Bronchial epithelial cell (primary cell): ENCODE measurements around the gene SEPTIN1. TPM values are rescaled to one million over a fixed set of nuclear protein-coding genes. Genes with fewer than 3 reads are reported as not detected.

Experiments used
- DNase-seq: peaks from one replicate; pipeline ENCODE4 v3.0.0-alpha.2; 2010; ENCODE audit warnings: low read depth
- FAIRE-seq: peaks from 2 replicates; lab custom pipeline; 2011; peaks lifted over from hg19 to GRCh38; lab: Jason Lieb, UNC
- H3K27me3 ChIP-seq: 2 replicates; pipeline ENCODE4 v1.5.1; 2011; ENCODE audit warnings: low read length; ENCODE audit not compliant: control insufficient read depth, insufficient read depth
- H3K36me3 ChIP-seq: 2 replicates; pipeline ENCODE4 v1.5.1; 2011; ENCODE audit warnings: low read length; ENCODE audit not compliant: control insufficient read depth, insufficient read depth
- H3K4me3 ChIP-seq: 2 replicates; pipeline ENCODE4 v1.5.1; 2011; ENCODE audit warnings: mild to moderate bottlenecking, low read depth, low read length, control low read depth
- total RNA-seq: library from RNA; depleted of rRNA; stranded (reverse); fragments of >200 nt; gene quantifications from 2 replicates; pipeline ENCODE4 v1.2.1, GENCODE V29; 2014
- TF ChIP-seq, protein P1 (sequence below): IDR thresholded peaks from 2 replicates; pipeline ENCODE4 v1.5.1; 2011; ENCODE audit warnings: mild to moderate bottlenecking, moderate library complexity, low read length, control low read depth, inconsistent platforms; ENCODE audit not compliant: insufficient read depth, severe bottlenecking

The SEPTIN1 gene
- total RNA-seq, 1 donor from 2014 or later: under 0.01 TPM

DNA sequence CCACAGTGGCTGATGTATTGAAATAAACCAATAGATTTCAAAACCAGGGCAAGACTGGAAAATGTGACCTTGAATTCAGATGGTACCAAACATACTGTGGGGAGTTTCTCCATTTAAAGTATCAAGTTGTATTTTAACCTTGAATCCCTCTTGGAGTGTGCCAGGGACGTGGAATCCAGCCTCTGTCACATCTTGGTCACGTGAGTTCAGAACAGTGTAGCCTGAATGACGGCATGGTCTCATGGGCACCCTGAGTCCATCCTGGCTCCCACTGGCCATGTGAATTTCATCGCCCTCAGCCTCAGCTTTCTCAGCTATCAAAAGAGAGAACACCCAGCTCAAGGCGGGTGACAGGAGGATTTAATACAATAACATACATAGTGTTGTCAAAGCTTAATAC is 31.8 kb upstream of the SEPTIN1 start:
- Histone ChIP-seq H3K36me3 (peaks cover 3% of the 10 kb centered on the region), H3K4me3 (no peak overlapping the region), H3K27me3 (no peaks in the 10 kb centered on the region)
- FAIRE-seq (no peak), DNase-seq (no peak)
- TF ChIP-seq, protein P1, sequence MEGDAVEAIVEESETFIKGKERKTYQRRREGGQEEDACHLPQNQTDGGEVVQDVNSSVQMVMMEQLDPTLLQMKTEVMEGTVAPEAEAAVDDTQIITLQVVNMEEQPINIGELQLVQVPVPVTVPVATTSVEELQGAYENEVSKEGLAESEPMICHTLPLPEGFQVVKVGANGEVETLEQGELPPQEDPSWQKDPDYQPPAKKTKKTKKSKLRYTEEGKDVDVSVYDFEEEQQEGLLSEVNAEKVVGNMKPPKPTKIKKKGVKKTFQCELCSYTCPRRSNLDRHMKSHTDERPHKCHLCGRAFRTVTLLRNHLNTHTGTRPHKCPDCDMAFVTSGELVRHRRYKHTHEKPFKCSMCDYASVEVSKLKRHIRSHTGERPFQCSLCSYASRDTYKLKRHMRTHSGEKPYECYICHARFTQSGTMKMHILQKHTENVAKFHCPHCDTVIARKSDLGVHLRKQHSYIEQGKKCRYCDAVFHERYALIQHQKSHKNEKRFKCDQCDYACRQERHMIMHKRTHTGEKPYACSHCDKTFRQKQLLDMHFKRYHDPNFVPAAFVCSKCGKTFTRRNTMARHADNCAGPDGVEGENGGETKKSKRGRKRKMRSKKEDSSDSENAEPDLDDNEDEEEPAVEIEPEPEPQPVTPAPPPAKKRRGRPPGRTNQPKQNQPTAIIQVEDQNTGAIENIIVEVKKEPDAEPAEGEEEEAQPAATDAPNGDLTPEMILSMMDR: no peak

DNA sequence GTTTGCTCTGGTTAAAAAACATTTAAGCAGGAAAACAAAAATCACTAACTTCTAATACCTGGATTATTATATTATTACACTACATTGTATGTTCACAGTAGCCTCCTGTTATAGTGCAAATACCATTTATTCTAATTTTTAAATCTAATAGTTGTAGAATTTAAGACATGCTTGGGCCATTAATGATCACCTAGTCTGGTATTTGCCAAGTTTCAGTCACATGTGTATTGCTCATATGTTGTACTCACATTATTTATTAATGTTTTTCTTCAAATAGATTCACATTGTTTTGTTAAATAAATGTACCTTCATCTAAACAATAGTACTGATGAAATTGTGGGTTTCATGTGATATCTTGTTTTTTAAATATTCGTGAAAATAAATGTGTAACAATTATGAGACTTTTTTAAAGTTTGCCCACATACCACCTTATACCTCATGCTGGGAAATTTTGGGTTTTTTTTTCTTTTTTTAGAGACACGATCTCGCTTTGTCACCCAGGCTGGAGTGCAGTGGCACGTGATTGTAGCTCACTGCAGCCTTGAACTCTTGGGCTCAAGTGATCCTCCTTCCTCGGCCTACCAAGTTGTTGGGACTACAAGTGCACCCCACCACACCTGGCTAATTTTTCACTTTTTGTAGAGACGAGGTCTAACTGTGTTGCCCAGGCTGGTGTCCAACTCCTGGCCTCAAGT is 30.9 kb upstream of the SEPTIN1 start:
- Histone ChIP-seq H3K4me3 (no peak overlapping the region), H3K27me3 (no peaks in the 10 kb centered on the region), H3K36me3 (peaks cover 3% of the 10 kb centered on the region)
- TF ChIP-seq, protein P1: no peak
- FAIRE-seq (no peak), DNase-seq (peak; percentile 42)

DNA sequence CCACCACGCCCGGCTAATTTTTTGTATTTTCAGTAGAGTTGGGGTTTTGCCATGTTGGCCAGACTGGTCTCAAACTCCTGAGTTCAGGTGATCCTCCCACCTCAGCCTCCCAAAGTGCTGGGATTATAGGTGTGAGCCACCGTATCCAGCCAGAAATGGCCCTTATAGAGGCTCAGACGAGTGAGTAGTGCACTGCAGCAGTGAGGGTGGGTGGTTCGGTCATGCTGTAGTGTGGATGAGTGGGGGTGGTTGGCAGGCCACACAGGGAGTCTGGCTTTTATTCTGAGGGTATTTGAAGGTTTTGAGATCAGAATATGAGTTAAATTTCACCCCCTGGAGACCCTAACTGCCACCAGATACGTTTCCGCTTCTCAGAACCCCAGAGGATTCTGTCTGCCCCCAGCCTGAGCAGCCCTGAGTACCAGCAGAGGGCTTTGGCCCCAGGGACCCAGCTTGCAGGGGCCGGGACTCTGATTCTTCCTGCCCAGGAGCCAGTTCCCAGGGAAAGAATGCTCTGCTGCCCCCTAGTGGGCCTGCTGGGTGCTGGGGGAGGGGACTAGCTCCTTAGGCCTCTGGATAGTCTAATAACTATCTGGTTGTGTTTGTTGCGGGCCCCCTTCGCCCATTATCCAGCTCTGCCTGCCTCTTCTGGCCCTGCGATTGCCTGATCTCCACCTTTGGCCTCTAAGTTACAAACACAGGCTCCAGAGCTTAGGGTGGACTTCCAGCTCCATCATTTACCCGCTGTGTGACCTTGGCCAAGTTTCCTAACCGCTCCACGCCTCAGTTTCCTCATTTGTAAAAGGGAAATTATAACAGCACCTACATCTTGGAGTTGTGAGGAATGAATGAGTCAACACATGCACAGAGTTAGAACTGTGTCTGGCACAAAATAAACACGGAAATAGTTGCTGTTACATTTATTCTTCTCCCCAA is 27.0 kb upstream of the SEPTIN1 start:
- H3K36me3 ChIP-seq: peaks cover 3% of the 10 kb centered on the region
- H3K4me3 ChIP-seq: no peak overlapping the region
- DNase-seq: peak; percentile 66
- no peaks in the 10 kb centered on the region for H3K27me3 ChIP-seq
- FAIRE-seq: no peak
- TF ChIP-seq, protein P1: peak; percentile 95

DNA sequence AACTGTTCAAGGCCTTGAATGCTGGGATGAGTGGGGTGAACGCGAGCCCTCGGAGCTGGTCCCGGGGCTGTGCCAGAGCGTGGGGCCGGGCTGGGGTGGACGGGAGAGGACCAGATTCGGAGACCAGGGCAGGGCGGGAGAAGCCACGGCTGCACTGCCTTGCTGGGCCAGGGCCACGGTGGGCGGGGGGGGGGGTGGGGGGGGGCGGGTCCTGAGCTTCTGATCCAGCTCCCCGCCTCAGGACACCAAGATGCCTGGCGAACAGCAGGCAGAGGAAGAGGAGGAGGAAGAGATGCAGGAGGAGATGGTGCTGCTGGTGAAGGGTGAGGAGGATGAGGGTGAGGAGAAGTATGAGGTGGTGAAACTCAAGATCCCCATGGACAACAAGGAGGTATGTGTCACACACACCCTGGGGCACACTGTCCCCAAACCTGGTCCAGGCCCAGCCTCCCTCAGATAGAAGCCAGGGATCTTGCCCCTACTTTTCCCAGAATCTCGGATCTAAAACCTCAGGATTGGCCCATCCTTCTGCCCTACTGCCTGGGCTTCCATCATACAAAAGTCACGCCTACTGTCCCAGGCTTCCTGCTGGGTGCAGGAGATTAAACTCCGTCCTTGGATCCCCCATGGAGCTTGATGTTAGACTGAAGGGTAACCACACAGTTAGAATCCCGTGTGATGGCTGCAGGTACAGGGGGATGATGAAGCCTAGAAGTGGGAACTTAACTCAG is 25.6 kb upstream of the SEPTIN1 start:
- DNase-seq (no peak), FAIRE-seq (no peak)
- TF ChIP-seq, protein P1: no peak
- H3K36me3 ChIP-seq: peaks cover 3% of the 10 kb centered on the region
- no peaks in the 10 kb centered on the region for H3K27me3 ChIP-seq
- peak overlapping the region; percentile 67 for H3K4me3 ChIP-seq

DNA sequence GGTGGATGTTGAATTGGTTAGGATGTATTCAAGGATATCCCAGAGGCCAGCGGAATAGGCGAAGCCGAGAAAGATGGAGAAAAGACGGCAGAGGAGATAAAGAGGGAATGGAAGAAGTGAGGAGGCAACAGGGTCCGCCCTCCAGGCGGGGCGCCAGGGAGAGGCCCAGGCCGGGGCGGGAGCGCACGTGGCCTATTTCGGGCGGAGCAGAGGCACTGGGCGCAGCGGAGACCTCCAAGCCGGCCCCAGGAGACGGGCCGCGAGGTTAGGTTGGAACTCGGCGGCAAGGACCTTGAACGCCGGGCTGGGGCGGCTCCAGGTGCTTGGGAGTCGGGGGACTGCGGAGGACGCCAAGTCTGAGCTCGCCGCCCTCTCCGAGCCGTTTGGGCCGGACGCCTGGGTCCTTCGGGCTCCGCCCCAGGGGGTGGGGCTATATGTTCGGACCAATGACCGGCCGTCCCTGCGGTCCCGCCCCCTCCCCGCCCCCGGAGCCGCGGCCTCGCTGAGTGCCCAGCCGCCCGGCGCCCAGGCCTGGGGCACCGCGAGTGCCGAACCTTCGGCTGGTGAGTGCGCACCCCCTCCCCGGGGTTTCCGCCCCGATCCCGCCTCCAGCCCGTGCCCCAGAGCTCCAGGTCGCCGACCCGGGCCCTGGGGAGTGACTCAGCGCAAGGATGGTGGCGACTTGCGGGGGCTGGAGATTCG is 24.9 kb upstream of the SEPTIN1 start, which contains the start of gene ZNF771:
Gene ZNF771, plus strand, starts transcription at position 505 of the 702 bp plus-strand sequence. CDS start 448 bp downstream, outside the sequence.
- peaks cover 3% of the 10 kb centered on the region for H3K36me3 ChIP-seq
- FAIRE-seq: no peak
- DNase-seq: peak; percentile 66
- peak within 1 kb of the TSS; percentile 67 for H3K4me3 ChIP-seq
- no peaks in the 10 kb centered on the region for H3K27me3 ChIP-seq
- TF ChIP-seq, protein P1: no peak
